ENCODE data around the gene DENND1C.
A peak's percentile ranks its signal among the peaks of the same experiment; 100 is the strongest.

Gene DENND1C

DNA sequence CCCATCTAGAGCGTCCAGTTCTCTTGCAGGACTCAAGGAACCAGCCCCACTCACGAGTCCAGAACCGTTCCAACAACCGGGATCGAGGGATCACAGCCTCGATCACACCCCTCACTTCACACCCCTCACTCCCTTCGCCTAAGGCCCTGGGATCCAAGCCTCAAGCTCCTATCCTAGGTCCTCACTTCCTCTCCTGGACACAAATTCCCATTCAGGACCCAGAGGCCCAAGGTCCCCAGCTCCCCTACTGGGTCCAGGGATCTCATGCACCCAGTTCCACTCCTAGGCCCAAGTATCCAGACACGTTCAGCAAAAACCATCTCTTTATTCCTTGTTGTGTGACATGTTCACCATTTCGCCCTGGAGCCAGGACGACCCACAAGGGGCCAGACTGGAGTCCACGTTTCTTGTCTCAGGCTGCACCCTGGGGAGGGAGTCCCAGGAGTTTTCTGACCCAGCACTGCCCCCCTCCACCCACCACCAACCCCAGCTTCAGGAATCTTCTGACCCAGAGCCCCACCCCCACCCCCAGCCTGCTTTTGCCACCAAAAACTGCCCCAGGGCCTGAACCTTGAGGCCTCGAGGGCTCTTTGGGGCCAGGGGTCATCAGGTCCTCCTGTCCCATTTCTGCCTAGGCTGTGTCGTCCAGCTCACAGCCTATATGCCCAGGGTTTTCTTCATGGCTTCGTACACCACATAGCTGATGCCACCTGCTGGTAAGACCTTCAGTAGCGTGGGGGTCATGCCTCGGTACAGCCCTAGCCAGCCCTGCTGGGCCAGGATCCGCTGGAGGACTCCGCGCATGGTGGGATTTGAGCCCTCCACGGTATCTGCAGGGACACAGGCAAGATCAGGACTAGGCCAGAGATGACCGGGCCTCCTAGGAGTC is 55.6 kb downstream of the DENND1C start:
- peak in 1 of 2 experiments; percentile 49 for DNase-seq (ENCODE audit: low read depth in 1 of 2, low spot score in 1 of 2)
- in situ Hi-C loops (cut with HindIII; ENCODE audit: low pct_unique_long_range_greater_than_20kb, low sequenced_read_pairs), result no loop called here
- no peak for TF ChIP-seq JUND (IDR thresholded peaks at IDR 0.05; ENCODE audit: low read depth)

DNA sequence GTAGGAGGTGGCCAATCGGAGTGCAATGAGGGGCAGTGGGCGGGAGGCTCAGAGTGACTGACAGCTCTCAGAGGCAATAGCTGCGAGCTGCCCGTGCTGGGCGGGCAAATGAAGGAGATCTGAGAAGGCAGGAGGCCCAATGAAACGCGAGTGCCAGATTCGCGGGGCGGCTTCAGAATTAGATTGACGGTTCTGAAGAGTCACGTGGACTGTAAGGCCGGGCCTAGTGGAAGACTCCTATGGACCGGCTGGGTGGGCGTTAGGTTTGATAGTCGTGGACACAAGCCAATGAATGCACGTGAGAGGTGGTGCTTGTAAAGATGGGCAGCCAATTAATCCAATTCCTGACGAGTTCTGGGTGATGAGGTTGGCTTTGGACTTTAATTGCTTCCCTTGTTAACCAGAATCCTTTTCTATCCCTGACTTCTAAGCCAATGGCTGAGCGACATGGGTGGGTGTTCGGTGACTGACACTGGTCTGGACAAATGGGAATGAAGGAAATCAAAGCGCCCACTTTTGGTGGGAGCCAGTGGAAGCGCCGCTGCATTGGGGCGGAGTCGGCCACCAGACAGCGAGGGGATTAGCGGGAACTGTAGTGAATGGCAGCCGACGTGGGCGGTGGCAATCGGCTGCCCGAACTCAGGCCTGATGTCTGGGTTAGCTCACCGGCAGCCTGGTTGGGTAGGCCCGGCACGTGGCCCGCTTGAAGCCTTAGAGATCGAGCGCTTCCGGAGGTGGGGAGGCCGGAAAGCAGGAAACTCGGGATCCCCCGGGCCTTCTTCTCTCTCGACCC is 56.5 kb downstream of the DENND1C start:
- TF ChIP-seq JUND (IDR thresholded peaks at IDR 0.05; ENCODE audit: low read depth), result no peak
- in situ Hi-C loops (cut with HindIII; ENCODE audit: low pct_unique_long_range_greater_than_20kb, low sequenced_read_pairs), result no loop called here

DNA sequence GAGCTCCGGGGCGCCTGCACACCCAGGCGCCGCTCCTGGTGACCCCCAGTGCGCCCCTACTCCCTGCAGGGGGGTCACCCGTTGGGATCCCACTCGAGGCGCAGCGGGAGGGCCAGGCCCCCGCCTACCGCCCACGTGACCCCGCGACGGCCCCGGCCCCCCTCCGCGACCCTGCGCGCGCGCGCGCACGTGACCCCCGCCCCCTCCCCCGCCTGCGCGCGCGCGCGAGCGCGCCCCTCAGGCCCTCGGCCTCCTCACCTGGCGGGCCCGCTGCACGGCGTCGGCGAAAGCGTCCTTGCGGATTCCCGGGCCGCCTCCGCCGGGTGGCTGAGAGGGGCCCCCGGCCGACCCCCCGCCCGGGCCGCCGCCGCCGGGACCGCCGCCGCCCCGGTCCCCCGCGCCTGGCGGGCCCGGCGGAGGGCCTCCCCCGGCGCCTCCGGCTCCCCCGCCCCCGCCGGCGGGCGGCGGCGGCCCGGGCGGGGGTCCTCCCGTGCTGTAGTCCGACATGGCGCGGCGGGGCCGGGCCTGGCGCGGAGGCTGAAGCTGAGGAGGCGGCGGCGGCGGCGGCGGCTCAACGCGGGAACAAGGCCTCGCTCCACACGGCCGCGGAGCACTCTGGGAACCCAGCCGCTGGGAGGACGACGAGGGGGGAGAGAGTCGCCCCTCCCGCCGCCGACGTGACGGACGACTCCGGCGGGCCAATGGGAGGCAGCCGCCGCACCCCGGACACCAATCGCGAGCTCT is 57.2 kb downstream of the DENND1C start, which contains the start of gene KHSRP:
TSS of gene KHSRP (minus strand) at position 617 of the 744 bp plus-strand sequence. CDS start at position 507, 110 bp downstream.
- DNase-seq (ENCODE audit: low read depth in 1 of 2, low spot score in 1 of 2), result no peak
- in situ Hi-C loops (cut with HindIII; ENCODE audit: low pct_unique_long_range_greater_than_20kb, low sequenced_read_pairs), result no loop called here
- TF ChIP-seq JUND (IDR thresholded peaks at IDR 0.05; ENCODE audit: low read depth), result no peak

More for the DNA sequence above, 56.5 kb downstream of the DENND1C start:
- peak; percentile 96 to 100 for DNase-seq (ENCODE audit: low read depth in 1 of 2, low spot score in 1 of 2)

DNA sequence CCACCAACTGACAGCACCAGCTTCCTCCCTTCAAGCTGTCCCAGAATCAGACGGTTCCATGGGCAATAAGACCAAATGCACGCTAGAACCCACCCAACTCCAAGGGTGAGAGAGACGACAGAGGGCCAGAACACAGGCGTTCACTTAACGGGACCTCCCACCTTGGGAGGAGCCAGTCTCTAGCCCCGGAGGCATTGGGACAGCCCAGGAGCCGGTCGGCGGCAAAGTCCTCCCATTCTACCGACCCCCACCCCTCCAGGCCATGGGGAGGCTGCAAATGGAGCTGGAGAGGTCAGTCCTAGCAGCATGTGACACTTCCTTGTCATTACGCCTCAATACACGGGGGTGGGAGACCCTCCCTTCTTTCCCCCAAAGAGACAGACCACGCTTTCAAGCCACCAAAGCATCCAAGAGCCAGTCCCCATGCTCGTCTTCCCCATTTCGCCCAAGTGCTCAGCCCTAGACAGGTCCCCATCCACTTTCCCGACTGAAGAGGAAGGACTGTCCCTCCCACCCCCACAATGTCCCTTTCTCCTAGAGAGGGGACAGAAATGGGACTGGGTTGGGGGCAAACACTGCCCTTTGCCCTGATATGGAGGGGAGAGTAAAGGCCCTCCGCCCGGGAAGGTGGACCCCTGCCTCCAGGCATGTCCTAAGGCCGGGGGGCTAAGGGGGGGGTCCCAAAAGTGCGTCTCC is 57.9 kb downstream of the DENND1C start:
- DNase-seq (ENCODE audit: low read depth in 1 of 2, low spot score in 1 of 2), result peak; percentile 45 to 54
- in situ Hi-C loops (cut with HindIII; ENCODE audit: low pct_unique_long_range_greater_than_20kb, low sequenced_read_pairs), result no loop called here
- no peak for TF ChIP-seq JUND (IDR thresholded peaks at IDR 0.05; ENCODE audit: low read depth)

DNA sequence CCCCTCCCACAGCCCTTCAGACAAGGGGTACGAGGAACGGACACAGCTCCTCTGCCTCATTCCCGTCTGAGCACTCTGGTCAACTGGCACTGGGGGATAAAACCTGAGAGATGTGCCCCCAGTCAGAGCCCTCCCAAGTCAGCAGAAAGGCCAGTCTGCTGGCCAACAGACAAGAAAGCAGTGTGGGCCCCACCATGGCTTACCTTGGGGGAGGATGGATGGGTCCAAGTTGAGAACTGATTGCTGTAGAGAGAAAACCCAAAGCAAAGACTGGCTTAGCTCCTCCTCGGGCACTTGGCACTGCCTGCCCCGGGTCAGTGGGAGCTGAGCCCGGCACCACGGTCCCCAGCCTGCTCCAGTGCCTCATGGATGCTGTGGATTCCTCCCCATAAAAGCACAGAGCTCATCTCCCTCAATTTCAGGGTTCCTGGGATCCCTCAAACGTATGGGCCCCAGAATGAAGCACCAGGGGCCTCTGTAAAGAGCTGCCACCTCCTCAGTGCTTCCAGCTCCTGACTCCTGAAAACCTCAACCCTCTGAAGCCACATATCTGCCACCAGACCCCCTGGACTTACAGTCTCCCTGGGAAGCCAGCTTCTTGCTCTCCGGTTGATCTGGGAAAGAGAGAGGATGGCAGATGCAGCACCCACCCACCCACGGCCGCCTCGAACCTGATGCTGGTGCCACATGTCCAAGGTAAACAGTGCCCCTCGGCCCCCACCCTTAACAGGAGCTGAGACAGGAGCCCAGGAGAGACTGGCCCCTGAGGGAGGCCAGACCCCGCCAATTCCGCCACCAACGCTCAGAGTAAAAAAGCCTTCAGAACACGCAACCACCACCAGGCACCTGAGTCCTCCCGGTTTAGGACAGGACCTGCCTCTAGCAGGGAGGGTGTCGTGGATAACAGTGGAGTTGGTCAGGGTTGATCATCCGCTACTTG is 60.2 kb downstream of the DENND1C start:
- DNase-seq (ENCODE audit: low read depth in 1 of 2, low spot score in 1 of 2), result no peak
- in situ Hi-C loops (cut with HindIII; ENCODE audit: low pct_unique_long_range_greater_than_20kb, low sequenced_read_pairs), result no loop called here
- TF ChIP-seq JUND (IDR thresholded peaks at IDR 0.05; ENCODE audit: low read depth), result no peak

DNA sequence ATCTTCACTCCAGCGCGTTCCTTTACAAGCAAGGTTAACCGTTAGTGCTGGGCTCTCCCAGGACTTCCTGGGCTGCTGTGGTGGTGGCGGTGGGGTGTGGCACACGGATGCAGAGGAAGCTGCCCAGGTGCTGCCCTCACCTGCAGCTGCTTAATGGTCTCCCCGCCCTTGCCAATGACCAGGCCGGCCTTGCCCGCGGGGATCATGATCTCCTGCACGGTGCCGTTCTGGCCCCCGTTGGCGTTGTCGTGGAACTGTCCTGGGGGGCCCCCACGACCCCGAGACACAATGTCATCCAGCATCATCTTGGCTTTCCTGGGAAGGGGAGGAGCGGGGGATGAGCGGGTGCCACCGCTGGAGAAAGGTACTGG is 63.0 kb downstream of the DENND1C start:
- DNase-seq (ENCODE audit: low read depth in 1 of 2, low spot score in 1 of 2), result no peak
- in situ Hi-C loops (cut with HindIII; ENCODE audit: low pct_unique_long_range_greater_than_20kb, low sequenced_read_pairs), result no loop called here
- TF ChIP-seq JUND (IDR thresholded peaks at IDR 0.05; ENCODE audit: low read depth), result no peak

DNA sequence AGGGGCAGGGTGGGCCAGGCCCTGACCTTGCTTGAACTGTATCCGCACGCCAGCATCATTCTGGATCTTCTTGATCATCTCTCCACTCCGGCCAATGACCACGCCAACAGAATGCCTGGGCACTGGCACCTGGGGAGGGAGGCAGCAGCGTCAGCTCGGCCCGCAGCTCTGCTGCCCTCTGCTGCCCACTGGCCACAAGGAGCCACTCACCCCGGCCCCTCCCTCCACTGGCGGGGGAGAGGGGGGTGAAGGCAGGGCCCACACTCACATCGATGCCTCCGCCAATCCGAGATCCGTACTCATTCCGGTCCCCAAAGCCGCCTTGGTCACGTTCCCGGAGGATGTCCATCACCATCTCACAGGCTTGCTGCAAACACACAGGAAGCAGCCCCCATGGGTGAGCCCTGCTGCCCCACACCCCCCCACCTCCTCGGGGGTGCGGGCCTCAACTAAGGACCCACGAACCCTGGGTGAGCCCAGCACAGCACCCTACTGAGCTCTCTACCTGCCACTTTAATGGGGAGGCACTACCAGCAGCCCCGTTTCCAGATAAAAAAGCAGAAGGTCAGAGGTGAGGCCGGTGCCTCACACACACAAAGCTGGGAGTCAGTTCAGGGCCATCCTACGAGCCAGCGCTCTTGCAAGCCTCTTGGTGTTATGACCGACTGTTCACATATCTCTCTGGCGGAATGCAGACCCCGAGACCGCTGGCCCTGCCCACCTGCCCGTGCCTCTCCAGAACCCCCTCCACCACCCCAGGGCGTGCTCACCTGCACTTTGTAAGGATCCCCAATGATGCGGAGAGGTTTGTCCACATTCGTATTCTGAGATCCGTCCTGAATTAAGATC is 63.6 kb downstream of the DENND1C start:
- TF ChIP-seq JUND (IDR thresholded peaks at IDR 0.05; ENCODE audit: low read depth), result no peak
- in situ Hi-C loops (cut with HindIII; ENCODE audit: low pct_unique_long_range_greater_than_20kb, low sequenced_read_pairs), result no loop called here
- DNase-seq (ENCODE audit: low read depth in 1 of 2, low spot score in 1 of 2), result peak in 1 of 2 experiments; percentile 44
